ENCODE results near the gene SBNO2. TPM values are rescaled to one million over a fixed set of nuclear protein-coding genes. Genes with fewer than 3 reads are reported as not detected.

SBNO2 gene
- total and polyA plus RNA-seq, 9 of the 15 experiments (the other 6 are each of a cell fraction or from before 2014, with no cell fraction given), result 0.01 to 46.2 (median 6.7) TPM

DNA sequence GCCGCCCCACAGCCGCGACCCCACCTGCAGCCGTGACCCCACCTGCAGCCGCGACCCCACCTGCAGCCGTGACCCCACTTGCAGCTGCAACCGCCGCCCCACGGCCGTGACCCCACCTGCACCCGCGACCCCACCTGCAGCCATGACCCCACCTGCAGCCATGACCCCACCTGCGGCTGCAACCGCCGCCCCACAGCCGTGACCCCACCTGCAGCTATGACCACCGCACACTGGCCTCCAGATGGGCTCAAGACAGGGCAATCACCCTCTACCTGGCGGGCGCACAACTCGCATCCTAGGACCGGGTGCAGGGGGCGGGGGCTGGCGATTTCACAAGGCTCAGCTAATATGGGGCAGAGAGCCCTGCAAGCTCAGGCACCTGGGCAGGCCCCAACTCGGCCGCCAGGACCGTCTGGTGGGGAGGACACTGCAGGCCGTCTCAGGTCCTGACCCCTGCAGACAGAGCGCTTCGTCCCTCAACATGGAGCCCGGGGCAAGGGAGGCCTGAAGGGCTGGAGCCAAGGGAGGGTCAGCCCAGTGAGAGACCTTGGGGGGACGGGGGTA is 15.1 kb downstream of the SBNO2 start:
- no peak for TF ChIP-seq ZSCAN29 (IDR thresholded peaks at IDR 0.05)
- TF ChIP-seq ZNF707 (CRISPR knock-in tag; conservative IDR thresholded peaks at IDR 0.05), result no peak
- no peak for TF ChIP-seq MTA3 (IDR thresholded peaks at IDR 0.05; ENCODE audit: borderline replicate concordance)
- peak; percentile 34; the same call in 1 of the 2 replicates for TF ChIP-seq POLR2G (IDR thresholded peaks at IDR 0.05; ENCODE audit: low read depth, low read length)
- H3K4me2 ChIP-seq (ENCODE audit: insufficient read depth, low read length), result no peak overlapping the region
- DNase-seq (ENCODE audit: extremely low read depth in 1 of 4, low spot score in 3 of 4) (no peak), ATAC-seq (no peak), FAIRE-seq (no peak)
- intact Hi-C loops (cut with micrococcal nuclease) (no loop called here), in situ Hi-C loops (cut with MboI) (no loop called here)
- no peaks in the 10 kb centered on the region for H3K9me1 ChIP-seq (ENCODE audit: control insufficient read depth, insufficient read depth, low read length)
- no peaks in the 10 kb centered on the region for H3K27me3 ChIP-seq (ENCODE audit: control insufficient read depth in 2 of 2, insufficient read depth in 2 of 2, low read length in 2 of 2)
- peaks cover 9% of the 10 kb centered on the region for H4K20me1 ChIP-seq (replicated peaks; ENCODE audit: control insufficient read depth, insufficient read depth, low read length)
- H2AFZ ChIP-seq (ENCODE audit: low read depth, low read length), result no peak overlapping the region
- peaks cover 10% of the 10 kb centered on the region; the same call in 1 of the 3 replicates for H3K36me3 ChIP-seq (ENCODE audit: control insufficient read depth, insufficient read depth, low read length)
- no peak overlapping the region for H3K27ac ChIP-seq (ENCODE audit: extremely low read depth, low read depth, low read length)
- peaks cover 0 to 83% of the 10 kb centered on the region in 2 experiments; a peak in 3 of 5 replicates for H3K4me1 ChIP-seq (replicated peaks in 1 of 2; ENCODE audit: control insufficient read depth in 2 of 2, insufficient read depth in 2 of 2, low read length in 2 of 2)
- ChIA-PET POLR2A (no interaction called here), CTCF (ENCODE audit: low intra/inter-chr PET ratio) (no interaction called here)
- 96% methylated on average over 25 of the region's 32 CpGs for WGBS (ENCODE audit: insufficient coverage, low coverage, missing lambda C conversion rate)
- H3K4me3 ChIP-seq, result no peak overlapping the region
- peaks cover 48% of the 10 kb centered on the region for H3K79me2 ChIP-seq (ENCODE audit: control insufficient read depth, insufficient read depth, low read length)
- no peaks in the 10 kb centered on the region for H3K9me3 ChIP-seq (replicated peaks; ENCODE audit: control insufficient read depth, insufficient read depth, low read depth, low read length)
- no peak overlapping the region; a peak in 1 of 4 replicates for H3K9ac ChIP-seq (ENCODE audit: insufficient read depth in 1 of 2, low read depth in 2 of 2, low read length in 2 of 2)
- no TSS peak for BruUV-seq (replicated peaks)
